Activated CD4-positive, alpha-beta T cell treated with anti-CD3 and anti-CD28 coated beads, Interleukin-2, amount 10 ng/mL, durations not matched to agents 7 days and 5 days (primary cell): Measurements from ENCODE around the gene LAMA2. TPM values are rescaled to one million over a fixed set of nuclear protein-coding genes. Genes with fewer than 3 reads are reported as not detected.

ENCODE experiments used
- CTCF ChIA-PET: fragments of 350-600 bp; sonication (Branson Sonifier 250); formaldehyde crosslinking; loops from one replicate; lab custom pipeline; 2021; ENCODE audit warnings: antibody characterized with exemption; lab: Charles Lee
- POLR2A ChIA-PET: fragments of 350-600 bp; sonication (Branson Sonifier 250); formaldehyde crosslinking; loops from one replicate; lab custom pipeline; 2021; ENCODE audit warnings: antibody characterized with exemption; lab: Charles Lee
- DNase-seq: peaks from one replicate; pipeline ENCODE4 v3.0.0-alpha.2; 2020
- H3K27ac Mint-ChIP-seq: one replicate; pipeline ENCODE4 v1.8.0; 2021; ENCODE audit warnings: mild to moderate bottlenecking, moderate library complexity, mixed read lengths
- H3K27me3 Mint-ChIP-seq: one replicate; pipeline ENCODE4 v1.8.0; 2021; ENCODE audit warnings: mixed read lengths
- H3K36me3 Mint-ChIP-seq: one replicate; pipeline ENCODE4 v1.8.0; 2021; ENCODE audit warnings: low read depth, mixed read lengths
- H3K4me1 Mint-ChIP-seq: one replicate; pipeline ENCODE4 v1.8.0; 2021; ENCODE audit warnings: mixed read lengths
- H3K4me3 Mint-ChIP-seq: one replicate; pipeline ENCODE4 v1.8.0; 2021; ENCODE audit warnings: mild to moderate bottlenecking, moderate library complexity, mixed read lengths
- H3K9me3 Mint-ChIP-seq: one replicate; pipeline ENCODE4 v1.8.0; 2021; ENCODE audit warnings: mixed read lengths
- total RNA-seq, 2 experiments: library from RNA; stranded (reverse); gene quantifications; one replicate each; pipeline ENCODE4 v1.2.3, GENCODE V29; 2021

The LAMA2 gene
- total RNA-seq, 2 experiments from 2014 or later = 0.02 to 0.05 TPM

- Mint-ChIP-seq H3K9me3 (no peaks in the 10 kb centered on the region), H3K27me3 (peaks cover 7% of the 10 kb centered on the region), H3K4me3 (no peak overlapping the region), H3K4me1 (no peaks in the 10 kb centered on the region), H3K27ac (no peak overlapping the region), H3K36me3 (no peaks in the 10 kb centered on the region)
- POLR2A ChIA-PET = no interaction called here
- no peak for DNase-seq
- CTCF ChIA-PET = no interaction called here
Observed at GRCh38 chr6:129273161-129273560, 390.2 kb downstream of the LAMA2 start.

GRCh38 chr6:129276461-129276860 is 393.5 kb downstream of the LAMA2 start:
- ChIA-PET CTCF (interaction anchor here (1.4 kb wide), 1 partner anchor 71 kb away, joined by 3 read pairs; no protein-coding TSS in a partner anchor), POLR2A (no interaction called here)
- Mint-ChIP-seq H3K9me3 (no peaks in the 10 kb centered on the region), H3K4me1 (peaks cover 11% of the 10 kb centered on the region), H3K27me3 (peaks cover 7% of the 10 kb centered on the region), H3K4me3 (no peak overlapping the region), H3K27ac (no peak overlapping the region), H3K36me3 (no peaks in the 10 kb centered on the region)
- no peak for DNase-seq

GRCh38 chr6:129276986-129277385 is 394.0 kb downstream of the LAMA2 start:
- POLR2A ChIA-PET = no interaction called here
- CTCF ChIA-PET = interaction anchor here (1.4 kb wide), 1 partner anchor 70 kb away, joined by 3 read pairs; no protein-coding TSS in a partner anchor
- H3K4me3 Mint-ChIP-seq = no peak overlapping the region
- H3K27ac Mint-ChIP-seq = no peak overlapping the region
- H3K27me3 Mint-ChIP-seq = peaks cover 7% of the 10 kb centered on the region
- no peak for DNase-seq
- H3K4me1 Mint-ChIP-seq = peaks cover 11% of the 10 kb centered on the region
- H3K9me3 Mint-ChIP-seq = no peaks in the 10 kb centered on the region
- H3K36me3 Mint-ChIP-seq = no peaks in the 10 kb centered on the region

GRCh38 chr6:129279343-129280292 is 396.7 kb downstream of the LAMA2 start:
- ChIA-PET POLR2A (no interaction called here), CTCF (interaction anchor here (1.2 kb wide), 1 partner anchor 9 kb away, joined by 4 read pairs; no protein-coding TSS in a partner anchor)
- no peaks in the 10 kb centered on the region for H3K9me3 Mint-ChIP-seq
- H3K4me3 Mint-ChIP-seq = no peak overlapping the region
- H3K4me1 Mint-ChIP-seq = peaks cover 11% of the 10 kb centered on the region
- H3K27ac Mint-ChIP-seq = no peak overlapping the region
- no peak for DNase-seq
- H3K27me3 Mint-ChIP-seq = peaks cover 8% of the 10 kb centered on the region
- H3K36me3 Mint-ChIP-seq = no peaks in the 10 kb centered on the region

GRCh38 chr6:129280293-129280644 is 397.3 kb downstream of the LAMA2 start:
- ChIA-PET CTCF (no interaction called here), POLR2A (no interaction called here)
- no peak overlapping the region for H3K27ac Mint-ChIP-seq
- no peaks in the 10 kb centered on the region for H3K36me3 Mint-ChIP-seq
- H3K4me1 Mint-ChIP-seq = peaks cover 11% of the 10 kb centered on the region
- H3K4me3 Mint-ChIP-seq = no peak overlapping the region
- H3K27me3 Mint-ChIP-seq = peaks cover 8% of the 10 kb centered on the region
- H3K9me3 Mint-ChIP-seq = no peaks in the 10 kb centered on the region
- no peak for DNase-seq

GRCh38 chr6:129280749-129281148 is 397.8 kb downstream of the LAMA2 start:
- DNase-seq = peak; percentile 43
- Mint-ChIP-seq H3K27me3 (peaks cover 8% of the 10 kb centered on the region), H3K27ac (no peak overlapping the region), H3K4me1 (peaks cover 11% of the 10 kb centered on the region), H3K9me3 (no peaks in the 10 kb centered on the region), H3K4me3 (no peak overlapping the region), H3K36me3 (no peaks in the 10 kb centered on the region)
- CTCF ChIA-PET = no interaction called here
- POLR2A ChIA-PET = no interaction called here

- Mint-ChIP-seq H3K9me3 (no peaks in the 10 kb centered on the region), H3K36me3 (no peaks in the 10 kb centered on the region), H3K27me3 (peaks cover 6% of the 10 kb centered on the region), H3K4me3 (no peak overlapping the region), H3K27ac (no peak overlapping the region), H3K4me1 (peaks cover 11% of the 10 kb centered on the region)
- ChIA-PET CTCF (no interaction called here), POLR2A (no interaction called here)
- DNase-seq = no peak
Observed at GRCh38 chr6:129281168-129281796, 398.3 kb downstream of the LAMA2 start.

GRCh38 chr6:129282019-129282418 is 399.1 kb downstream of the LAMA2 start:
- Mint-ChIP-seq H3K4me1 (peaks cover 11% of the 10 kb centered on the region), H3K4me3 (no peak overlapping the region), H3K36me3 (no peaks in the 10 kb centered on the region), H3K27ac (no peak overlapping the region), H3K27me3 (peaks cover 5% of the 10 kb centered on the region), H3K9me3 (no peaks in the 10 kb centered on the region)
- CTCF ChIA-PET = no interaction called here
- POLR2A ChIA-PET = no interaction called here
- no peak for DNase-seq

- H3K27ac Mint-ChIP-seq = no peak overlapping the region
- H3K4me3 Mint-ChIP-seq = no peak overlapping the region
Observed at GRCh38 chr6:129284225-129284624, 401.3 kb downstream of the LAMA2 start.

GRCh38 chr6:129287231-129288177 is 404.6 kb downstream of the LAMA2 start:
- no peaks in the 10 kb centered on the region for H3K9me3 Mint-ChIP-seq
- H3K27me3 Mint-ChIP-seq = peaks cover 4% of the 10 kb centered on the region
- H3K36me3 Mint-ChIP-seq = no peaks in the 10 kb centered on the region
- no peak for DNase-seq
- H3K4me1 Mint-ChIP-seq = no peaks in the 10 kb centered on the region
- ChIA-PET CTCF (no interaction called here), POLR2A (no interaction called here)
- no peak overlapping the region for H3K4me3 Mint-ChIP-seq
- no peak overlapping the region for H3K27ac Mint-ChIP-seq

More at GRCh38 chr6:129284225-129284624, 401.3 kb downstream of the LAMA2 start:
- no peaks in the 10 kb centered on the region for H3K36me3 Mint-ChIP-seq
- no peaks in the 10 kb centered on the region for H3K9me3 Mint-ChIP-seq
- CTCF ChIA-PET = no interaction called here
- DNase-seq = no peak
- peaks cover 4% of the 10 kb centered on the region for H3K27me3 Mint-ChIP-seq
- peaks cover 11% of the 10 kb centered on the region for H3K4me1 Mint-ChIP-seq
- POLR2A ChIA-PET = no interaction called here

GRCh38 chr6:129289442-129289841 is 406.5 kb downstream of the LAMA2 start:
- no peak overlapping the region for H3K27ac Mint-ChIP-seq
- CTCF ChIA-PET = no interaction called here
- no peak overlapping the region for H3K4me3 Mint-ChIP-seq
- peaks cover 3% of the 10 kb centered on the region for H3K27me3 Mint-ChIP-seq
- POLR2A ChIA-PET = no interaction called here
- H3K36me3 Mint-ChIP-seq = no peaks in the 10 kb centered on the region
- DNase-seq = no peak
- H3K9me3 Mint-ChIP-seq = no peaks in the 10 kb centered on the region
- no peaks in the 10 kb centered on the region for H3K4me1 Mint-ChIP-seq

- no peak overlapping the region for H3K4me3 Mint-ChIP-seq
- ChIA-PET POLR2A (no interaction called here), CTCF (no interaction called here)
- H3K9me3 Mint-ChIP-seq = no peaks in the 10 kb centered on the region
- no peak overlapping the region for H3K27ac Mint-ChIP-seq
- DNase-seq = no peak
- peaks cover under 1% of the 10 kb centered on the region for H3K27me3 Mint-ChIP-seq
- no peaks in the 10 kb centered on the region for H3K4me1 Mint-ChIP-seq
- no peaks in the 10 kb centered on the region for H3K36me3 Mint-ChIP-seq
Observed at GRCh38 chr6:129292836-129293235, 409.9 kb downstream of the LAMA2 start.
